Erythroblast (primary cell): ENCODE measurements around the gene FNDC11.
"Not testable (repeated sequence)": the region's sequence is repeated elsewhere in the genome, so short reads cannot be mapped to it uniquely, and the experiment has no call there.

Experiments
- DNase-seq, 2 experiments: peaks; one replicate each; lab custom pipeline; 2025; lab: John Stamatoyannopoulos, UW
- GATA1 ChIP-seq: IDR thresholded peaks from 2 replicates; pipeline ENCODE4 v1.6.1; 2011; ENCODE audit warnings: low read depth, mild to moderate bottlenecking, control low read depth, low read length, moderate library complexity
- POLR2A ChIP-seq: IDR thresholded peaks from 2 replicates; pipeline ENCODE4 v1.6.1; 2011; ENCODE audit warnings: mild to moderate bottlenecking, low read length

FNDC11 gene

GRCh38 chr20:63588641-63589041, 34.7 kb downstream of the FNDC11 start:
- TF ChIP-seq POLR2A = no peak
- no peak for TF ChIP-seq GATA1
- DNase-seq = no peak

GRCh38 chr20:63589261-63590217, 35.6 kb downstream of the FNDC11 start:
- DNase-seq = no peak
- TF ChIP-seq POLR2A = no peak
- no peak for TF ChIP-seq GATA1

DNA sequence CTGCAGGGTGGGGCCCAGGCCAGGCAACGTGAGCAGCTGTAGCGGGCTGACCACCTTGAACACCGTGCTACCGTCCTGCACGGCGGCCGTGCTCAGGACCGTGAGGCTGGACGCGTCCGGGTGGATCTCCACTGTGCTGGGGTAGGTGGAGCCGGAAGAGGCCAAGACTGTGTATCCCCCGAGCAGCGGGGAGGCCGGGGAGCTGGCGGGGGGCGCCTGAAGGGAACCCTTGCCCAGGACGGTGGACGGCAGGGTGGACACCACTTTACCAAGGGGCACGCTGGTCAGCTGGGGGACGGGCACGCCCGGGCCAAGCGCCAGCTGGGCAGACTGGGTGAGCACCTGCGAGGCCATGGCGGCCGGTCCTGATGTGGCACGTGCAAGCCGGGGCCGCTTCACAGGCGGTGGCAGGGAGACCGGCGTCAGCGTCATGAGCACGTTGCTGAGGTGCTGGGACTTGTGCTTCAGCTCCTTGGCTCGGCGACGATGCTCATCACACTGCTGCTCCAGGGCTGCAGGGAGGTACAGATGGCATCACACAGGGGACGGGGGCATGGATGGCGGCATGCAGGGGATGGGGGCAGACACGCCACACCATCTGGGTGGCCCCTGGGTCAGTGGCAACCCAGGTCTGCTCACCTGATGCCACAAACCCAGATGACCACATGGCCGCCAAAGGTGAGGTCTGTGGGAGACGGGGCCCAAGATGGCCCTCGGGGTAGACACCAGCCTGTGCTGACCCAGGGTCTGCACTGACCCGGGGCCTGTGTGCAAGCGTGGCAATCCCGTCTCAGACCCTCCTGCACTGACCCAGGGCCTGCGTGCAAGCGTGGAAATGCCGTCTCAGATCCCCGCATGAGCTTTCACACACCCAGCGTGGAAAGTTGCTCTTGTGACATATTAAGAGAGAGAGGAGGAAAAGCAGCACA, 36.5 kb downstream of the FNDC11 start:
- no peak for DNase-seq
- TF ChIP-seq POLR2A = no peak
- no peak for TF ChIP-seq GATA1

- TF ChIP-seq POLR2A (no peak), GATA1 (no peak)
- no peak for DNase-seq
Observed at GRCh38 chr20:63591147-63591533, 37.2 kb downstream of the FNDC11 start.

GRCh38 chr20:63591786-63592355, 37.9 kb downstream of the FNDC11 start:
- no peak for DNase-seq
- TF ChIP-seq GATA1 (no peak), POLR2A (no peak)

DNA sequence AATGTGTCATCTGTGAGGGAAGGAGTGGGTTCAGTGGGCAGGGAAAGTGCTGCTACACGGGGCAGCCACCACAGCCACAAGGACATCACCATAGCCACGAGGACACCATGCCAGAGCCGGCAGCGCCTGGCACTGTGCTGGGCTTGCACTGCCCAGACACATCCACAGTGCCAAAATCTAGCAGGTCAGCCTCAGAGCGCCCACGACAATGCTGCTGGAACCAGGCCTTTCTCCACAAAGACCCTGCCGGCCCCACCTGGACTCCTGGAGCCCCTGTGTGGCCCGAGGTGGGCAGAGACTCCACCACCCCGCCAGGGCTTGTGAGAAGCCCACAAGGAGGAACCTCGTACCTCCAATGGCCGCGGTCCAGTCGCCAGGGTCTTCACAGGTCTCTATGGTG, 38.7 kb downstream of the FNDC11 start:
- DNase-seq = no peak
- TF ChIP-seq POLR2A = no peak
- no peak for TF ChIP-seq GATA1

DNA sequence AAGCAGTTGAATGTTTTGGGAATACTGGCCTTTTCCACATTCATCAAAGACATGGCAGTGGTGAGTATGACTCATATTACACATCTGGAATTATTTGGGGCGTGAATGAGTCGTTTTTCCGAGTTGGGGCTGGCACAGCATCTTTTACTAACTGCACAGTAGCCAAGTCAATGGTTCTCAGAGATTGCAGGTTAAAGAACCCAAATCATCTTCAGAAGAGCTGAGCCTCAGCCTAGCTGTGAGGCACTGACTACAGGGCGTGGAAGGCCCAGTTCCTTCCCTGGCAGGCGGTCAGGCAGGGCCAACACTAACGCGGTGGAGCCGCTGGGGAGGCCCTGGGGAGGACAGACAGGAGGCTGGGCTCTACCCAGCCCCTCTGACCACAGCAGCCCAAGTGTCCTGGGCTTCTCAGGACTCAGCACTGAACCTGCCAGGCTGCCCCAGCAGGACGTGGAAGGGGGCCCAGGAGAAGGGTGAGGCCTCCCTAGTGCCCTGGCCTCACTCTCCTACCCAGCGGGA, 40.1 kb downstream of the FNDC11 start:
- TF ChIP-seq POLR2A (no peak), GATA1 (no peak)
- DNase-seq = no peak

- DNase-seq = no peak
- TF ChIP-seq POLR2A (no peak), GATA1 (no peak)
Observed at GRCh38 chr20:63595416-63596127, 41.6 kb downstream of the FNDC11 start.

GRCh38 chr20:63596423-63596822, 42.5 kb downstream of the FNDC11 start:
- DNase-seq = no peak
- TF ChIP-seq GATA1 = no peak
- no peak for TF ChIP-seq POLR2A

- DNase-seq = no peak
- no peak for TF ChIP-seq GATA1
- no peak for TF ChIP-seq POLR2A
Observed at GRCh38 chr20:63597651-63598478, 43.9 kb downstream of the FNDC11 start.

DNA sequence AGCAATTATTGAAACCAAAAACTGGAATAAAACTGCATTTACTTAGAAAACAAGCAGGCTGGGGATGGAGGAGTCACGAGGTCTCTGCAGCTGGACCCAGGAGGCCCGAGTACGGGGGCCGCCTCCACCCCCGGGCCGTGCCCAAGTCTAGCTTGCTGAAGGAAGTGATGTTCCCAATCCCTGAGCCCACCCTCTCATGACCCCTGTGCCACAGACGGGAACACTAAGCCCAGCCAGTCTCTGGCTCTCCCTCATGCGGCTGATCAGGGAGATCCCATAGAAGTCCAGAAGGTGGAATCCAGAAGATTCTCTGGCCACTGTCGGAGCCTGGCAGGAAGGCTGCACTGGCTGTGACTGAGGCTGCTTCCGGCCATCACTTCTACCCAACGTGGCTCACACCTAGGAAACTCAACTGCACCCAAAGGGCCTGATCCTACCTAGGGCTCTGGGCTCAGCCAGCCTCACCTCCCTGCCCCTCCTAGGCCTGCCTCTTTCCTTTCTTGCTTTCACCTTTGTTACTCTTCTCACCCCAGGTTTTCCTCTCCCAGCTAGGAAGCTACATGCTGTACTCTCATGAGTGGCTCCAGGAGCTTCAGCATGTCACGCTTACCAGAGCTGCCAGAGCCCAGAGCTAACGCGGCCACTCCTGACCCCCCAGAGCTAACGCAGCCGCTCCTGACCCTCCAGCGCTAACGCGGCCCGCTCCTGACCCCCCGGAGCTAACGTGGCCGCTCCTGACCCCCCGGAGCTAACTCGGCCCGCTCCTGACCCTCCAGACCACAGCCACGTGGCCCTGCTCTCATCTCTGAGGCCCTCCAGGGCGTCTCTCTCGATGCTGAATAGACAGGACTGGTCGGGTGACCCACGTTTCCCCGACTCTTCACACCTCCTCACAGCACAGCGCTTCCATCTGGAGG, 44.8 kb downstream of the FNDC11 start:
- TF ChIP-seq POLR2A (no peak), GATA1 (no peak)
- no peak for DNase-seq

GRCh38 chr20:63599396-63600050, 45.6 kb downstream of the FNDC11 start:
- no peak for TF ChIP-seq POLR2A
- TF ChIP-seq GATA1 = no peak
- DNase-seq = no peak

DNA sequence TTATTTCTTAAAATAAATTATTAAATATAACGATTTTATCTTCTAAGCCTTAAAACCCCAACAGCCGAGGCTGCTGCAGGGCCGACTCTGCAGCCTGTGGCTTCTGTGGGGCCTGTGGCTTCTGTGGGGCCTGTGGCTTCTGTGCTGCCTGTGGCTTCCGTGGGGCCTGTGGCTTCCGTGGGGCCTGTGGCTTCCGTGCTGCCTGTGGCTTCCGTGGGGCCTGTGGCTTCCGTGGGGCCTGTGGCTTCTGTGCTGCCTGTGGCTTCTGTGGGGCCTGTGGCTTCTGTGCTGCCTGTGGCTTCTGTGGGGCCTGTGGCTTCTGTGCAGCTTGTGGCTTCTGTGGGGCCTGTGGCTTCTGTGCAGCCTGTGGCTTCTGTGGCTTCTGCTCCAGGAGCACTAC, 47.7 kb downstream of the FNDC11 start:
- DNase-seq = not testable (repeated sequence)
